OCI-LY3 (cell line): ENCODE data around the gene CASP9.
"Not testable (repeated sequence)": the region's sequence is repeated elsewhere in the genome, so short reads cannot be mapped to it uniquely, and the experiment has no call there.

Experiments
- EZH2phosphoT487 ChIP-seq: fragments of 200-600 bp; shearing (Covaris generic); IDR thresholded peaks from 2 replicates; pipeline ENCODE4 v1.6.1; 2018; ENCODE audit warnings: antibody characterized with exemption, mixed run types, low read depth
- TF ChIP-seq, protein P1 (sequence below): fragments of 200-600, 300-600 bp; sonication (generic); IDR thresholded peaks from 2 replicates; pipeline ENCODE4 v1.5.1; 2014; ENCODE audit warnings: antibody characterized with exemption, low read length, low read depth

DNA sequence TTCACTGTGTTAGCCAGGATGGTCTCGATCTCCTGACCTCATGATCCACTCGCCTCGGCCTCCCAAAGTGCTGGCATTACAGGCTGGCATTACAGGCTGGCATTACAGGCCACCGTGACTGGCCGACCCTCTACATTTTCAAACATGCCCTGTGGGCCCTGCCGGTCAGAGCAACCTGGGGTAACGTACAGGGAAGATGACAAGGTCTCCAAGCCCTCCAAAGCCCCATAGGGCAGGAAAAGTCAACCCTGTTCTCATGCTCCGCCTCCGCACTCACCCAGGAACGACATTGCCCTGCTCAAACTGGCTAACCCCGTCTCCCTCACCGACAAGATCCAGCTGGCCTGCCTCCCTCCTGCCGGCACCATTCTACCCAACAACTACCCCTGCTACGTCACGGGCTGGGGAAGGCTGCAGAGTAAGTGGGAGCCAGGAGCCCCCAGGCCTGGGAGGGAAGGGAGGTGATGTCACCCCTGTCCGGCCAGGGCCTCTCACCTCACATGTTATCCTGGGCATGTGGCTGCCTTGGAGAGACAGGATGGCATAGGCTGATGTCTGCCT, 41.0 kb downstream of the CASP9 start:
- TF ChIP-seq, protein P1, sequence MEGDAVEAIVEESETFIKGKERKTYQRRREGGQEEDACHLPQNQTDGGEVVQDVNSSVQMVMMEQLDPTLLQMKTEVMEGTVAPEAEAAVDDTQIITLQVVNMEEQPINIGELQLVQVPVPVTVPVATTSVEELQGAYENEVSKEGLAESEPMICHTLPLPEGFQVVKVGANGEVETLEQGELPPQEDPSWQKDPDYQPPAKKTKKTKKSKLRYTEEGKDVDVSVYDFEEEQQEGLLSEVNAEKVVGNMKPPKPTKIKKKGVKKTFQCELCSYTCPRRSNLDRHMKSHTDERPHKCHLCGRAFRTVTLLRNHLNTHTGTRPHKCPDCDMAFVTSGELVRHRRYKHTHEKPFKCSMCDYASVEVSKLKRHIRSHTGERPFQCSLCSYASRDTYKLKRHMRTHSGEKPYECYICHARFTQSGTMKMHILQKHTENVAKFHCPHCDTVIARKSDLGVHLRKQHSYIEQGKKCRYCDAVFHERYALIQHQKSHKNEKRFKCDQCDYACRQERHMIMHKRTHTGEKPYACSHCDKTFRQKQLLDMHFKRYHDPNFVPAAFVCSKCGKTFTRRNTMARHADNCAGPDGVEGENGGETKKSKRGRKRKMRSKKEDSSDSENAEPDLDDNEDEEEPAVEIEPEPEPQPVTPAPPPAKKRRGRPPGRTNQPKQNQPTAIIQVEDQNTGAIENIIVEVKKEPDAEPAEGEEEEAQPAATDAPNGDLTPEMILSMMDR = not testable (repeated sequence)
- TF ChIP-seq EZH2phosphoT487 = not testable (repeated sequence)
